Right lobe of liver (tissue), 4 donors: Measurements from ENCODE around the gene MRPL53.

ENCODE experiments used
- POLR2A ChIP-seq: fragments of 450-650 bp; IDR thresholded peaks from one replicate; pipeline ENCODE4 v1.6.1; 2017; ENCODE audit warnings: antibody characterized with exemption, mild to moderate bottlenecking
- TF ChIP-seq, protein P1 (sequence below), 4 donors: fragments of 200-600 bp in 3 of 4; fragments of 450-650 bp in 1 of 4; IDR thresholded peaks; one replicate each; pipeline versions ENCODE4 v1.5.1 to v1.8.0; 2016 to 2022; ENCODE audit warnings: antibody characterized with exemption in 4 of 4, mild to moderate bottlenecking in 2 of 4
- donor health status: DM: no; HTN: no; CAD: no.
- donor health status: DM: no; HTN: no; CAD: no.
- donor health status: DM: no; HTN: yes; CAD: no.

GRCh38 chr2:74489906-74490305 lies 17.4 kb upstream of the MRPL53 start:
- TF ChIP-seq POLR2A: no peak
- TF ChIP-seq, protein P1, sequence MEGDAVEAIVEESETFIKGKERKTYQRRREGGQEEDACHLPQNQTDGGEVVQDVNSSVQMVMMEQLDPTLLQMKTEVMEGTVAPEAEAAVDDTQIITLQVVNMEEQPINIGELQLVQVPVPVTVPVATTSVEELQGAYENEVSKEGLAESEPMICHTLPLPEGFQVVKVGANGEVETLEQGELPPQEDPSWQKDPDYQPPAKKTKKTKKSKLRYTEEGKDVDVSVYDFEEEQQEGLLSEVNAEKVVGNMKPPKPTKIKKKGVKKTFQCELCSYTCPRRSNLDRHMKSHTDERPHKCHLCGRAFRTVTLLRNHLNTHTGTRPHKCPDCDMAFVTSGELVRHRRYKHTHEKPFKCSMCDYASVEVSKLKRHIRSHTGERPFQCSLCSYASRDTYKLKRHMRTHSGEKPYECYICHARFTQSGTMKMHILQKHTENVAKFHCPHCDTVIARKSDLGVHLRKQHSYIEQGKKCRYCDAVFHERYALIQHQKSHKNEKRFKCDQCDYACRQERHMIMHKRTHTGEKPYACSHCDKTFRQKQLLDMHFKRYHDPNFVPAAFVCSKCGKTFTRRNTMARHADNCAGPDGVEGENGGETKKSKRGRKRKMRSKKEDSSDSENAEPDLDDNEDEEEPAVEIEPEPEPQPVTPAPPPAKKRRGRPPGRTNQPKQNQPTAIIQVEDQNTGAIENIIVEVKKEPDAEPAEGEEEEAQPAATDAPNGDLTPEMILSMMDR (IDR thresholded peaks at IDR 0.05): no peak
